ENCODE data around the gene PTPRB.

DNA sequence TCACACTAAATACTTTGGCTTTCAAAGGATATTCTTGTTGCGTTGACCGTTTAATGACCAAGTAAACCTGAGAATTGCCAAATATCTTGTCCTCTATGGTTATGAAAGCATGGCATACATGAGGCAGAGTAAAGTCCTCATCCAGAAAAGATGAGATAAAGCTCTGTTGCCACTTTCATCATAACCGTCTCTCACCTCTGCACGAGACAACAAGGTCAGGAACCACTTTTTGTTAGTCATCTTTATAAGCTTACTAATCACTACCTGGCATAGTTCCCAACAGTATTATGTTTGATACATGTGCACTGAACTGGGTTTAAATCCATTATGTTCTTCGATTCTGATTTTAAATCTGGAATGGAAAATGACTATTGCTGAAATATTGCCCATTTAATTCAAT, 31.3 kb downstream of the PTPRB start:
- no peak for TF ChIP-seq POLR2AphosphoS5 (IDR thresholded peaks at IDR 0.05; ENCODE audit: low read depth, low read length)
- no peak for TF ChIP-seq SIN3A (IDR thresholded peaks at IDR 0.05; ENCODE audit: borderline replicate concordance, insufficient read depth, low read length)
- TF ChIP-seq, protein P1, sequence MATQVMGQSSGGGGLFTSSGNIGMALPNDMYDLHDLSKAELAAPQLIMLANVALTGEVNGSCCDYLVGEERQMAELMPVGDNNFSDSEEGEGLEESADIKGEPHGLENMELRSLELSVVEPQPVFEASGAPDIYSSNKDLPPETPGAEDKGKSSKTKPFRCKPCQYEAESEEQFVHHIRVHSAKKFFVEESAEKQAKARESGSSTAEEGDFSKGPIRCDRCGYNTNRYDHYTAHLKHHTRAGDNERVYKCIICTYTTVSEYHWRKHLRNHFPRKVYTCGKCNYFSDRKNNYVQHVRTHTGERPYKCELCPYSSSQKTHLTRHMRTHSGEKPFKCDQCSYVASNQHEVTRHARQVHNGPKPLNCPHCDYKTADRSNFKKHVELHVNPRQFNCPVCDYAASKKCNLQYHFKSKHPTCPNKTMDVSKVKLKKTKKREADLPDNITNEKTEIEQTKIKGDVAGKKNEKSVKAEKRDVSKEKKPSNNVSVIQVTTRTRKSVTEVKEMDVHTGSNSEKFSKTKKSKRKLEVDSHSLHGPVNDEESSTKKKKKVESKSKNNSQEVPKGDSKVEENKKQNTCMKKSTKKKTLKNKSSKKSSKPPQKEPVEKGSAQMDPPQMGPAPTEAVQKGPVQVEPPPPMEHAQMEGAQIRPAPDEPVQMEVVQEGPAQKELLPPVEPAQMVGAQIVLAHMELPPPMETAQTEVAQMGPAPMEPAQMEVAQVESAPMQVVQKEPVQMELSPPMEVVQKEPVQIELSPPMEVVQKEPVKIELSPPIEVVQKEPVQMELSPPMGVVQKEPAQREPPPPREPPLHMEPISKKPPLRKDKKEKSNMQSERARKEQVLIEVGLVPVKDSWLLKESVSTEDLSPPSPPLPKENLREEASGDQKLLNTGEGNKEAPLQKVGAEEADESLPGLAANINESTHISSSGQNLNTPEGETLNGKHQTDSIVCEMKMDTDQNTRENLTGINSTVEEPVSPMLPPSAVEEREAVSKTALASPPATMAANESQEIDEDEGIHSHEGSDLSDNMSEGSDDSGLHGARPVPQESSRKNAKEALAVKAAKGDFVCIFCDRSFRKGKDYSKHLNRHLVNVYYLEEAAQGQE (IDR thresholded peaks at IDR 0.05; ENCODE audit: insufficient read depth in 1 of 2, low read depth in 2 of 2, low read length in 2 of 2) = no peak
- TF ChIP-seq TAF1 (IDR thresholded peaks at IDR 0.05; ENCODE audit: borderline replicate concordance, insufficient read depth, low read length) = no peak

All from PFSK-1 (cell line).